Mesendoderm (in vitro differentiated cells): ENCODE data around the gene AJUBA.

Source experiments
- DNase-seq: peaks from one replicate; pipeline ENCODE4 v3.0.0; 2013
- H2AK5ac ChIP-seq: 2 replicates; pipeline ENCODE4 v1.6.1; 2013; ENCODE audit warnings: low read length, inconsistent platforms
- H2BK120ac ChIP-seq: 2 replicates; pipeline ENCODE4 v1.6.1; 2013; ENCODE audit warnings: low read depth, mild to moderate bottlenecking, low read length, moderate library complexity, mixed read lengths
- H2BK15ac ChIP-seq: replicated peaks from 2 replicates; pipeline ENCODE4 v1.6.1; 2013; ENCODE audit warnings: low read depth, mild to moderate bottlenecking, moderate library complexity
- H2BK5ac ChIP-seq: 2 replicates; pipeline ENCODE4 v1.6.1; 2013; ENCODE audit warnings: low read length, inconsistent platforms
- H3K18ac ChIP-seq: 2 replicates; pipeline ENCODE4 v1.6.1; 2013; ENCODE audit warnings: mild to moderate bottlenecking, low read length, mixed read lengths
- H3K23ac ChIP-seq: one replicate; pipeline ENCODE4 v1.6.1; 2013; ENCODE audit warnings: low read length
- H3K27ac ChIP-seq: 2 replicates; pipeline ENCODE4 v1.5.1; 2013; ENCODE audit warnings: low read depth, mild to moderate bottlenecking, inconsistent platforms, low read length, moderate library complexity
- H3K27me3 ChIP-seq: 2 replicates; pipeline ENCODE4 v1.6.1; 2013; ENCODE audit warnings: low read length, control low read depth, mild to moderate bottlenecking, inconsistent platforms; ENCODE audit not compliant: insufficient read depth, poor library complexity
- H3K36me3 ChIP-seq: 2 replicates; pipeline ENCODE4 v1.6.1; 2013; ENCODE audit warnings: low read length, inconsistent platforms; ENCODE audit not compliant: control insufficient read depth, insufficient read depth
- H3K4ac ChIP-seq: one replicate; pipeline ENCODE4 v1.6.1; 2013; ENCODE audit warnings: low read depth, mild to moderate bottlenecking, low read length, moderate library complexity
- H3K4me1 ChIP-seq: 2 replicates; pipeline ENCODE4 v1.6.1; 2013; ENCODE audit warnings: low read depth, low read length, inconsistent platforms; ENCODE audit not compliant: control insufficient read depth
- H3K4me2 ChIP-seq: 2 replicates; pipeline ENCODE4 v1.6.1; 2013; ENCODE audit warnings: low read length
- H3K4me3 ChIP-seq: 2 replicates; pipeline ENCODE4 v1.5.1; 2013; ENCODE audit warnings: mild to moderate bottlenecking, low read length
- H3K56ac ChIP-seq: one replicate; pipeline ENCODE4 v1.6.1; 2013; ENCODE audit warnings: low read length
- H3K79me1 ChIP-seq: 2 replicates; pipeline ENCODE4 v1.6.1; 2013; ENCODE audit warnings: low read length, inconsistent platforms
- H3K79me2 ChIP-seq: 2 replicates; pipeline ENCODE4 v1.6.1; 2013; ENCODE audit warnings: mild to moderate bottlenecking, low read length; ENCODE audit not compliant: control insufficient read depth, insufficient read depth
- H3K9ac ChIP-seq: 2 replicates; pipeline ENCODE4 v1.6.1; 2013; ENCODE audit warnings: low read length, inconsistent platforms
- H4K5ac ChIP-seq: one replicate; pipeline ENCODE4 v1.6.1; 2013; ENCODE audit warnings: low read length
- H4K8ac ChIP-seq: one replicate; pipeline ENCODE4 v1.6.1; 2013; ENCODE audit warnings: low read depth, mild to moderate bottlenecking, control low read depth, low read length, moderate library complexity
- WGBS: extraction: QIAGEN DNeasy Blood & Tissue Kit; methylation state at CpG from one replicate; pipeline ENCODE4 v1.1.7; 2013; ENCODE audit warnings: low lambda C conversion rate, missing lambda C conversion rate; ENCODE audit not compliant: insufficient coverage; ENCODE audit errors: extremely low coverage; 5-methylcytosine and 5-hydroxymethylcytosine counted together

AJUBA gene

DNA sequence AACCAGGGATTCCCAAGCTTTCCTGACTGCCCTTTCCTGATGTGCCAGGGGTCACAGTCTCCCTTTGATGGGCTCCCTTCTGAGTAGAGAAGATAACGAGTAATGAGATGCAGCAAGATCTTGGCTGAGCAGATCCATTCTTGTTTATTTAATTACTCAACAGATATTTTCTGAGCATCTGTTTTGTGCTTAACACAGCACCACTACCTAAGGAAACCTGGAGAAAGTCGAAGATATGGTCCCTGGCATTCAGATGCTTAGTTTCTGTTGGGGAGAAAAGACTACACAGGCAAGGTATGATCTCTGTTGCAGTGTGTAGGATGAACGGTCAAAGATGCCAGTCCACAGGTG, 3.9 kb downstream of the AJUBA start:
- H4K5ac ChIP-seq = no peak overlapping the region
- peaks cover 21% of the 10 kb centered on the region for H3K4me1 ChIP-seq
- H3K23ac ChIP-seq = no peak overlapping the region
- no peaks in the 10 kb centered on the region for H3K27me3 ChIP-seq
- no peak overlapping the region for H2BK15ac ChIP-seq
- no peak overlapping the region for H2BK120ac ChIP-seq
- no peak overlapping the region for H3K18ac ChIP-seq
- no peak overlapping the region for H3K4me2 ChIP-seq
- no peak overlapping the region for H4K8ac ChIP-seq
- no peak overlapping the region for H2BK5ac ChIP-seq
- no peak overlapping the region for H2AK5ac ChIP-seq
- peak overlapping the region; percentile 58 for H3K27ac ChIP-seq
- no peak for DNase-seq
- peaks cover 2% of the 10 kb centered on the region for H3K36me3 ChIP-seq
- peaks cover 25% of the 10 kb centered on the region for H3K79me2 ChIP-seq
- peak overlapping the region; percentile 31 for H3K56ac ChIP-seq
- H3K4ac ChIP-seq = no peak overlapping the region
- peaks cover 10% of the 10 kb centered on the region for H3K79me1 ChIP-seq
- H3K9ac ChIP-seq = no peak overlapping the region
- H3K4me3 ChIP-seq = no peak overlapping the region
- no CpG with 5 or more reads among the region's 3 CpGs for WGBS

DNA sequence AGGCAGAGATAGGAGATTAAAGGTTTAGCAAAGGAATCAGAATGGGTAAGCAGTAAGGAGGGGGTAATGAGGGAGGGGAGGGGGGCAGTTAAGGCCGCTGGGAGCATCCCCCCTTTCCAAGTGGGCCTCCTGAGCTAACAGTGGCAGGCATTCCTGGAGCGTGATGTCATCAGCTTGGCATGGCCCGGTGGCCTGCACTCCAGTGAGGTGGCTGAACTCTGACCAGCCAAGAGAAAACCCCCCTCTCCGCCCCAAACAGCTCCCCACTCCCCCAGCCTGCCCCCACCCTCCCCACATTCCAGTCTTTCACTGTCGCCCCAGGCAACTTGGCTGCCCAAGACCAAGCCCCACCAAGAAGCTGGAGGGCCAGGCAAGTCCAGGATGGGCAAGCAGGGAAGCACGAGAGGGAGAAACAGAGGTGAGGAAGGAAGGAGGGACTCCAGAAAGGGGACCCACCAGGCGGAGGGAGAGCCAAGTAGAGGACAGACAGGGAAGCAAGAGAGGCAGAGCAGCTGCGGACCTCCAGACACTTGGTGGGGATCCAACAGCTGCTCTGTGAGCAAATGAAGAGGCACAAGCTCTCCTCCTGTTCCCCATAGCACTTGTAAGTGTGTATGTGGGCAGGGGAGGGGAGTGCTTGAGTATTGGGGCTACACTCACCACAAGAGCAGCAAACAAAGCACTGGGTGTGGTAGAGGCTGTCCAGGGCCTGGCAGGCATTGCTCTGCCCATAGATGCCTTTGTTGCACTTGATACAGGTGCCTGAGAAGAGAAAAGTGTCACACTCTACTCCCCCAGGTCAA, 4.5 kb downstream of the AJUBA start:
- H3K79me2 ChIP-seq = peaks cover 25% of the 10 kb centered on the region
- H3K18ac ChIP-seq = peak overlapping the region; percentile 43
- H3K36me3 ChIP-seq = peaks cover 3% of the 10 kb centered on the region
- WGBS = no CpG with 5 or more reads among the region's 8 CpGs
- H3K4me3 ChIP-seq = no peak overlapping the region
- peak overlapping the region; percentile 58 for H3K27ac ChIP-seq
- H3K4me1 ChIP-seq = peaks cover 21% of the 10 kb centered on the region
- peak overlapping the region; percentile 19 for H3K4ac ChIP-seq
- peak overlapping the region; percentile 1 for H3K9ac ChIP-seq
- no peak overlapping the region for H4K5ac ChIP-seq
- no peak overlapping the region for H2BK120ac ChIP-seq
- H2BK15ac ChIP-seq = no peak overlapping the region
- H2AK5ac ChIP-seq = no peak overlapping the region
- no peak overlapping the region for H4K8ac ChIP-seq
- no peak overlapping the region for H3K23ac ChIP-seq
- H3K4me2 ChIP-seq = no peak overlapping the region
- H2BK5ac ChIP-seq = no peak overlapping the region
- H3K79me1 ChIP-seq = peaks cover 11% of the 10 kb centered on the region
- peak overlapping the region; percentile 31 for H3K56ac ChIP-seq
- H3K27me3 ChIP-seq = no peaks in the 10 kb centered on the region
- peak; percentile 97 for DNase-seq

DNA sequence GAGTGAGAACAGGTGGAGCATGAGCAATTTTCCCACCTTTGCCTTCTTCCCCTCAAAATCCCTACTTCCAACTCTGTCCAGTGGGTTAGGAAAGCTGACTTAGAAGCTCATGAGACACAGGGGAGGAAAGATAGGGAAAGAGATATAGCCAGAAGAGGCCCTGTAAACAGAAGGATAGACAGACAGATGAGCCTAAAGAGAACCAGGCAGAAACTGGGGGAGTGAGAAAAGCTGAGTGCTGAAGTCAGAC, 5.0 kb downstream of the AJUBA start:
- Histone ChIP-seq H3K9ac (no peak overlapping the region), H3K79me1 (peaks cover 12% of the 10 kb centered on the region), H3K23ac (no peak overlapping the region), H3K4me1 (peaks cover 21% of the 10 kb centered on the region), H3K79me2 (peaks cover 25% of the 10 kb centered on the region), H3K27ac (peak overlapping the region; percentile 57), H2BK15ac (no peak overlapping the region), H2BK120ac (no peak overlapping the region), H3K4ac (no peak overlapping the region), H3K4me3 (no peak overlapping the region), H2AK5ac (no peak overlapping the region), H3K18ac (peak overlapping the region; percentile 55), H3K36me3 (peaks cover 6% of the 10 kb centered on the region), H4K8ac (no peak overlapping the region), H3K4me2 (no peak overlapping the region), H3K27me3 (no peaks in the 10 kb centered on the region), H3K56ac (peak overlapping the region; percentile 28), H2BK5ac (no peak overlapping the region), H4K5ac (no peak overlapping the region)
- no peak for DNase-seq

DNA sequence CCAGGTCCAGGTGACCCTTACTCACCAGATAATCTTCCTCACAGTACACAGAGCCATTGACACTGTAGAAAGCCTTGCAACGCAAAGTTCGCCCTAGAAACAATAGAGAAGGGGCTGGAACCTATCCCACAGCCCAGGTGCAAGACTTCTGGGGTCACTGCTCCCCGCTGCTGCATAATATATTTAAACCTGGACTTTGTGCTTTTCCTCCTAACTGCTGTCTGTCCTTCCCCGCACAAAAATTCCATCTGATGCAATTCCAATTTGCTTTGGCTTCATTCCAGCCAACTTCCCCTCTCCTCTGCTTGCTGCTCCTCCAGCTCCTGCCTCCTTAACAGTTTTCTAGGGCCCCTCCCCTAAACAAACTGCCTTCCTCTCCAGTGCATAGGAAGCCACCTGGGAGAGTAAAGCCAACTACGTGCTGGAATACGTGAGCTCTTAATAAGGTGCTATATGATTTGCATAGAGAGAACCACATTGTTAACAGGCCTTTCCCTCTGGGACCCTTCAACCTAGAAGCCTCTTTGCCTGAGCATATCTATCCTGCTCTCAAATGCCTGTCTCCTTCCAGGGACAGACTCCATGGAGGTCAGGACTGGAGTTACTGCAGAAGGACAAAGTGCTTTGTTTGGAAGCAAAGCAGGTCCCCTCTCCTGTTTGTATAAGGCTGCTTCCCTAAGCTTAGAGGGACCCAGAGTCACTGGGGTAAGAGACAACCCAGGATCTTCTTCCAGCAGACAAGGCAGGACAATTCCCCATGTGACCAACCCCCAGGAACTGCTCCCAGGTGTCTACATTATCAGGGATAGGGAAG, 5.5 kb downstream of the AJUBA start:
- Histone ChIP-seq H3K4me3 (no peak overlapping the region), H3K56ac (peak overlapping the region; percentile 28), H3K4me1 (peaks cover 21% of the 10 kb centered on the region), H3K9ac (peak overlapping the region; percentile 1), H3K27ac (peak overlapping the region; percentile 57), H2BK15ac (no peak overlapping the region), H3K79me2 (peaks cover 22% of the 10 kb centered on the region), H3K4me2 (no peak overlapping the region), H4K8ac (no peak overlapping the region), H2BK5ac (no peak overlapping the region), H3K18ac (peak overlapping the region; percentile 55), H3K4ac (no peak overlapping the region), H3K23ac (no peak overlapping the region), H2AK5ac (no peak overlapping the region), H3K36me3 (peaks cover 9% of the 10 kb centered on the region), H3K27me3 (no peaks in the 10 kb centered on the region), H2BK120ac (no peak overlapping the region), H3K79me1 (peaks cover 13% of the 10 kb centered on the region), H4K5ac (no peak overlapping the region)
- no CpG with 5 or more reads among the region's 6 CpGs for WGBS
- DNase-seq = peak; percentile 78

DNA sequence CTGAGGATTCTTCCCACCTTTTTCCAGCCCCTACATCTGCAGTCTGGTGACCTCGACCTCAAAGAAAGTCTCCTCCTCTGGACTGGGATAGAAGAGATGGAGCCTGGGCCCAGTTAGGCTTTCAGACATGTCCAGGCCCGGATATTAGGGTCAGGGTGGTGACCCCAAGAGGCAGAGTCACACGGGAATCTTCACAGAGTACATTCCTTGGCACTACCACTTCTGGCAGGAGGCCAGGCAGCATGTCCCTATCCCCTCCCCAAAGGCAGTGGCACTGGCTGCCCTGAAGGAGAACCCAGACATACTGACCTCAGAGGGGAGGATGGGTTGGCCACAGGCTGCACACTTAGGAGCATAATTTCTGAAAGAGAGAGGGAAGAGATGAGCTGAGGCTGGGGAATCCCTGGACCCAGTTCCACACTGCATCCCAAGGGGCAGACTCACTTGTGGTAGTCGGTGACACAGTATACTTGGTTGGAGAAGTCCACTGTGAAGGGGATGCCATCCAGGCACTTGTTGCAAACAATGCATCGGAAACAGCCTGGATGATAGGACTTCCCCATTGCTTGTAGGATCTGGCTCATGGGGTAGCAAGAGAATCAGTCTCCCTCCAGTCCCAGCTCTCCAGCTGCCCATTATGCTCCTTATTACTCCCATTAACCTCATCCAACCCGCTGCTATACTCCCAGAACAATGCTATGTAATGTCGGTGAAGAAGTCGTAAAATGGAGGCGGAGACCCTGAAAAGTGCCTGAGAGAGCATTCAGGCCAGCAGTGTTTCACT, 7.6 kb downstream of the AJUBA start:
- Histone ChIP-seq H3K4me3 (no peak overlapping the region), H2BK15ac (no peak overlapping the region), H3K9ac (no peak overlapping the region), H4K5ac (no peak overlapping the region), H3K23ac (no peak overlapping the region), H3K79me1 (peaks cover 10% of the 10 kb centered on the region), H3K4ac (no peak overlapping the region), H2BK5ac (no peak overlapping the region), H3K79me2 (peaks cover 7% of the 10 kb centered on the region), H3K27ac (no peak overlapping the region), H2AK5ac (no peak overlapping the region), H3K4me1 (peaks cover 18% of the 10 kb centered on the region), H3K36me3 (peaks cover 9% of the 10 kb centered on the region), H3K18ac (no peak overlapping the region), H3K4me2 (no peak overlapping the region), H3K27me3 (no peaks in the 10 kb centered on the region), H4K8ac (no peak overlapping the region), H3K56ac (no peak overlapping the region), H2BK120ac (no peak overlapping the region)
- DNase-seq = no peak
- WGBS = no CpG with 5 or more reads among the region's 9 CpGs
